ENCODE measurements around the gene GCNA.
"Not testable (repeated sequence)": the region's sequence is repeated elsewhere in the genome, so short reads cannot be mapped to it uniquely, and the experiment has no call there.

GCNA gene

GRCh38 chrX:71659342-71659741, 81.1 kb downstream of the GCNA start:
- Histone ChIP-seq H3K36me3 (ENCODE audit: control insufficient read depth, insufficient read depth, low read length) (no peaks in the 10 kb centered on the region), H3K9me3 (ENCODE audit: control insufficient read depth, low read length) (no peaks in the 10 kb centered on the region), H3K27me3 (ENCODE audit: control insufficient read depth, insufficient read depth, low read length, poor library complexity, severe bottlenecking) (no peaks in the 10 kb centered on the region), H3K27ac (ENCODE audit: insufficient read depth, low read depth, low read length, poor library complexity, severe bottlenecking) (no peak overlapping the region), H3K4me3 (ENCODE audit: insufficient read depth, low read depth, low read length) (no peak overlapping the region), H3K4me1 (ENCODE audit: control insufficient read depth, insufficient read depth, low read length) (no peaks in the 10 kb centered on the region)
- WGBS, 2 experiments: 93 to 96% methylated on average over 2 to 3 of the region's 3 CpGs

- WGBS, 2 experiments: 94 to 97% methylated on average over 4 of the region's 6 CpGs
- Histone ChIP-seq H3K27me3 (ENCODE audit: control insufficient read depth, insufficient read depth, low read length, poor library complexity, severe bottlenecking) (no peaks in the 10 kb centered on the region), H3K4me3 (ENCODE audit: insufficient read depth, low read depth, low read length) (no peak overlapping the region), H3K9me3 (ENCODE audit: control insufficient read depth, low read length) (no peaks in the 10 kb centered on the region), H3K27ac (ENCODE audit: insufficient read depth, low read depth, low read length, poor library complexity, severe bottlenecking) (no peak overlapping the region), H3K36me3 (ENCODE audit: control insufficient read depth, insufficient read depth, low read length) (no peaks in the 10 kb centered on the region), H3K4me1 (ENCODE audit: control insufficient read depth, insufficient read depth, low read length) (no peaks in the 10 kb centered on the region)
These were observed 81.7 kb downstream of the GCNA start for GRCh38 chrX:71659959-71660358.

- WGBS, 2 experiments: 92 to 94% methylated on average over 18 to 22 of the region's 22 CpGs
- Histone ChIP-seq H3K27me3 (ENCODE audit: control insufficient read depth, insufficient read depth, low read length, poor library complexity, severe bottlenecking) (no peaks in the 10 kb centered on the region), H3K4me3 (ENCODE audit: insufficient read depth, low read depth, low read length) (no peak overlapping the region), H3K9me3 (ENCODE audit: control insufficient read depth, low read length) (no peaks in the 10 kb centered on the region), H3K4me1 (ENCODE audit: control insufficient read depth, insufficient read depth, low read length) (no peaks in the 10 kb centered on the region), H3K27ac (ENCODE audit: insufficient read depth, low read depth, low read length, poor library complexity, severe bottlenecking) (no peak overlapping the region), H3K36me3 (ENCODE audit: control insufficient read depth, insufficient read depth, low read length) (no peaks in the 10 kb centered on the region)
These were observed 82.6 kb downstream of the GCNA start for GRCh38 chrX:71660562-71661416.

GRCh38 chrX:71661919-71662318, 83.7 kb downstream of the GCNA start:
- WGBS, 2 experiments: 86 to 87% methylated on average over 12 of the region's 12 CpGs
- no peaks in the 10 kb centered on the region for H3K27me3 ChIP-seq (ENCODE audit: control insufficient read depth, insufficient read depth, low read length, poor library complexity, severe bottlenecking)
- no peaks in the 10 kb centered on the region for H3K36me3 ChIP-seq (ENCODE audit: control insufficient read depth, insufficient read depth, low read length)
- no peaks in the 10 kb centered on the region for H3K4me1 ChIP-seq (ENCODE audit: control insufficient read depth, insufficient read depth, low read length)
- no peaks in the 10 kb centered on the region for H3K9me3 ChIP-seq (ENCODE audit: control insufficient read depth, low read length)
- no peak overlapping the region for H3K27ac ChIP-seq (ENCODE audit: insufficient read depth, low read depth, low read length, poor library complexity, severe bottlenecking)
- H3K4me3 ChIP-seq (ENCODE audit: insufficient read depth, low read depth, low read length): no peak overlapping the region

- H3K27ac ChIP-seq (ENCODE audit: insufficient read depth, low read depth, low read length, poor library complexity, severe bottlenecking); H3K27me3 ChIP-seq (ENCODE audit: control insufficient read depth, insufficient read depth, low read length, poor library complexity, severe bottlenecking); H3K9me3 ChIP-seq (ENCODE audit: control insufficient read depth, low read length); H3K4me1 ChIP-seq (ENCODE audit: control insufficient read depth, insufficient read depth, low read length); H3K4me3 ChIP-seq (ENCODE audit: insufficient read depth, low read depth, low read length); H3K36me3 ChIP-seq (ENCODE audit: control insufficient read depth, insufficient read depth, low read length): not testable (repeated sequence)
- 91 to 94% methylated on average over 9 to 11 of the region's 11 CpGs for WGBS, 2 experiments
These were observed 84.4 kb downstream of the GCNA start for GRCh38 chrX:71662654-71663053.
